Mesenchymal stem cell (in vitro differentiated cells and primary cell): Measurements from ENCODE around the gene ZACN.

Experiments
- DNase-seq: peaks from one replicate; pipeline ENCODE4 v3.0.0-alpha.2; 2013
- H2AFZ ChIP-seq: one replicate; pipeline ENCODE4 v1.6.1; 2013; ENCODE audit warnings: low read depth, mild to moderate bottlenecking, control low read depth, inconsistent platforms, low read length, moderate library complexity
- H2AK5ac ChIP-seq: 2 replicates; pipeline ENCODE4 v1.6.1; 2013; ENCODE audit warnings: low read length, moderate library complexity, mild to moderate bottlenecking, inconsistent platforms; ENCODE audit not compliant: severe bottlenecking
- H2BK120ac ChIP-seq: one replicate; pipeline ENCODE4 v1.6.1; 2013; ENCODE audit warnings: low read depth, mild to moderate bottlenecking, inconsistent platforms, low read length, moderate library complexity
- H2BK12ac ChIP-seq, 2 experiments: one replicate each; pipeline ENCODE4 v1.6.1; 2013; ENCODE audit warnings: inconsistent platforms in 2 of 2, low read length in 2 of 2, mild to moderate bottlenecking in 2 of 2, moderate library complexity in 2 of 2, control low read depth in 1 of 2
- H2BK15ac ChIP-seq: one replicate; pipeline ENCODE4 v1.6.1; 2013; ENCODE audit warnings: mild to moderate bottlenecking, low read depth, inconsistent platforms; ENCODE audit not compliant: poor library complexity, severe bottlenecking
- H2BK5ac ChIP-seq: 2 replicates; pipeline ENCODE4 v1.6.1; 2013; ENCODE audit warnings: low read depth, mild to moderate bottlenecking, low read length, control low read depth, inconsistent platforms; ENCODE audit not compliant: poor library complexity, severe bottlenecking
- H3K14ac ChIP-seq, 2 experiments: one replicate each; pipeline ENCODE4 v1.6.1; 2013; ENCODE audit warnings: inconsistent platforms in 2 of 2, low read length in 2 of 2, control low read depth in 1 of 2, mild to moderate bottlenecking in 1 of 2, moderate library complexity in 1 of 2
- H3K18ac ChIP-seq, 2 experiments: one replicate each; pipeline ENCODE4 v1.6.1; 2013; ENCODE audit warnings: inconsistent platforms in 2 of 2, low read length in 2 of 2, control low read depth in 1 of 2, low read depth in 1 of 2, mild to moderate bottlenecking in 1 of 2
- H3K23ac ChIP-seq, 2 experiments: one replicate each; pipeline ENCODE4 v1.6.1; 2013; ENCODE audit warnings: inconsistent platforms in 2 of 2, low read length in 2 of 2, mild to moderate bottlenecking in 2 of 2, moderate library complexity in 2 of 2, control low read depth in 1 of 2
- H3K27ac ChIP-seq: 2 replicates; pipeline ENCODE4 v1.5.1; 2013; ENCODE audit warnings: mild to moderate bottlenecking, moderate library complexity, low read length, control low read depth, inconsistent platforms; ENCODE audit not compliant: poor library complexity, severe bottlenecking
- H3K27me3 ChIP-seq, 2 experiments: 2 replicates each; pipeline versions ENCODE4 v1.6.1 to v1.7.0; 2013; ENCODE audit warnings: low read length in 2 of 2, mild to moderate bottlenecking in 2 of 2, moderate library complexity in 2 of 2, control low read depth in 1 of 2, inconsistent platforms in 1 of 2; ENCODE audit not compliant: control insufficient read depth in 1 of 2, insufficient read depth in 1 of 2
- H3K36me3 ChIP-seq, 2 experiments: 2 replicates each; pipeline versions ENCODE4 v1.6.1 to v1.7.0; 2013; ENCODE audit warnings: low read length in 2 of 2, control low read depth in 1 of 2, inconsistent platforms in 1 of 2, low read depth in 1 of 2, mild to moderate bottlenecking in 1 of 2; ENCODE audit not compliant: insufficient read depth in 2 of 2, control insufficient read depth in 1 of 2
- H3K4ac ChIP-seq, 2 experiments: one replicate each; pipeline ENCODE4 v1.6.1; 2013; ENCODE audit warnings: inconsistent platforms in 2 of 2, low read length in 2 of 2, mild to moderate bottlenecking in 2 of 2, moderate library complexity in 2 of 2, control low read depth in 1 of 2, low read depth in 1 of 2
- H3K4me1 ChIP-seq: 2 replicates; pipeline ENCODE4 v1.6.1; 2013; ENCODE audit warnings: low read depth, low read length, control low read depth; ENCODE audit not compliant: control insufficient read depth, insufficient read depth
- H3K4me2 ChIP-seq: 2 replicates; pipeline ENCODE4 v1.6.1; 2013; ENCODE audit warnings: low read length, mild to moderate bottlenecking, inconsistent platforms; ENCODE audit not compliant: poor library complexity, severe bottlenecking
- H3K4me3 ChIP-seq, 2 experiments: 2 replicates each; pipeline versions ENCODE4 v1.5.1 to v1.7.0; 2013; ENCODE audit warnings: low read length in 2 of 2, mild to moderate bottlenecking in 2 of 2, control low read depth in 1 of 2, low read depth in 1 of 2; ENCODE audit not compliant: insufficient read depth in 1 of 2
- H3K79me1 ChIP-seq: replicated peaks from 2 replicates; pipeline ENCODE4 v1.6.1; 2013; ENCODE audit warnings: mild to moderate bottlenecking, control low read depth, low read length, inconsistent platforms; ENCODE audit not compliant: poor library complexity, severe bottlenecking
- H3K9ac ChIP-seq: 2 replicates; pipeline ENCODE4 v1.7.0; 2013; ENCODE audit warnings: mild to moderate bottlenecking, low read length, moderate library complexity
- H3K9me3 ChIP-seq: 2 replicates; pipeline ENCODE4 v1.7.0; 2013; ENCODE audit warnings: mild to moderate bottlenecking, low read length; ENCODE audit not compliant: control insufficient read depth
- H4K8ac ChIP-seq: one replicate; pipeline ENCODE4 v1.6.1; 2013; ENCODE audit warnings: inconsistent platforms, mild to moderate bottlenecking, low read length, moderate library complexity
- H4K91ac ChIP-seq: one replicate; pipeline ENCODE4 v1.6.1; 2013; ENCODE audit warnings: mild to moderate bottlenecking, low read length, inconsistent platforms
- WGBS: methylation state at CpG from one replicate; pipeline ENCODE4 v1.1.7; 2013; ENCODE audit warnings: mixed read lengths; 5-methylcytosine and 5-hydroxymethylcytosine counted together

The ZACN gene

GRCh38 chr17:76075364-76076145, 3.4 kb upstream of the ZACN start:
- Histone ChIP-seq H2BK12ac (no peak overlapping the region), H3K36me3 (no peaks in the 10 kb centered on the region), H3K9ac (no peak overlapping the region), H3K4me1 (peaks cover 42% of the 10 kb centered on the region), H3K9me3 (no peaks in the 10 kb centered on the region), H3K4me2 (no peak overlapping the region), H3K27ac (no peak overlapping the region), H3K14ac (no peak overlapping the region), H4K8ac (no peak overlapping the region), H2BK5ac (no peak overlapping the region), H2AK5ac (no peak overlapping the region), H3K23ac (no peak overlapping the region), H3K18ac (no peak overlapping the region), H3K4ac (no peak overlapping the region), H3K4me3 (no peak overlapping the region), H2AFZ (no peak overlapping the region), H2BK120ac (no peak overlapping the region), H4K91ac (no peak overlapping the region), H2BK15ac (no peak overlapping the region), H3K79me1 (no peaks in the 10 kb centered on the region), H3K27me3 (peaks cover 66 to 72% of the 10 kb centered on the region in 2 experiments)
- peak; percentile 30 for DNase-seq
- 12% methylated on average over 46 of the region's 48 CpGs for WGBS

GRCh38 chr17:76076146-76076764, 2.7 kb upstream of the ZACN start:
- no peak overlapping the region for H2AK5ac ChIP-seq
- no peaks in the 10 kb centered on the region for H3K9me3 ChIP-seq
- no peak for DNase-seq
- H3K23ac ChIP-seq: no peak overlapping the region
- no peak overlapping the region for H3K4ac ChIP-seq
- no peak overlapping the region for H3K14ac ChIP-seq
- H3K79me1 ChIP-seq: no peaks in the 10 kb centered on the region
- H4K8ac ChIP-seq: no peak overlapping the region
- H3K4me2 ChIP-seq: no peak overlapping the region
- no peak overlapping the region for H2BK5ac ChIP-seq
- peaks cover 69 to 77% of the 10 kb centered on the region in 2 experiments for H3K27me3 ChIP-seq
- no peaks in the 10 kb centered on the region for H3K36me3 ChIP-seq
- no peak overlapping the region for H3K27ac ChIP-seq
- no peak overlapping the region for H2AFZ ChIP-seq
- peak overlapping the region in 1 of 2 experiments; percentile 26 for H3K4me3 ChIP-seq
- peaks cover 43% of the 10 kb centered on the region for H3K4me1 ChIP-seq
- no peak overlapping the region for H2BK12ac ChIP-seq
- no peak overlapping the region for H2BK15ac ChIP-seq
- WGBS: 8% methylated on average over 40 of the region's 41 CpGs
- no peak overlapping the region for H3K18ac ChIP-seq
- no peak overlapping the region for H3K9ac ChIP-seq
- no peak overlapping the region for H4K91ac ChIP-seq
- H2BK120ac ChIP-seq: no peak overlapping the region

GRCh38 chr17:76076765-76077583, 2.0 kb upstream of the ZACN start:
- H4K91ac ChIP-seq: no peak overlapping the region
- H3K36me3 ChIP-seq: peaks cover 0 to 7% of the 10 kb centered on the region in 2 experiments
- no peak overlapping the region for H3K14ac ChIP-seq
- H2BK5ac ChIP-seq: no peak overlapping the region
- H3K9ac ChIP-seq: no peak overlapping the region
- no peak overlapping the region for H3K23ac ChIP-seq
- peaks cover 47% of the 10 kb centered on the region for H3K4me1 ChIP-seq
- H3K27me3 ChIP-seq: peaks cover 69 to 77% of the 10 kb centered on the region in 2 experiments
- H3K18ac ChIP-seq: no peak overlapping the region
- WGBS: 12% methylated on average over 80 of the region's 82 CpGs
- no peak overlapping the region for H3K4ac ChIP-seq
- H3K4me2 ChIP-seq: no peak overlapping the region
- H2AK5ac ChIP-seq: no peak overlapping the region
- H3K27ac ChIP-seq: no peak overlapping the region
- no peaks in the 10 kb centered on the region for H3K9me3 ChIP-seq
- H3K4me3 ChIP-seq: peak overlapping the region in 1 of 2 experiments; percentile 26
- H2BK15ac ChIP-seq: no peak overlapping the region
- no peak overlapping the region for H2BK120ac ChIP-seq
- H4K8ac ChIP-seq: no peak overlapping the region
- no peaks in the 10 kb centered on the region for H3K79me1 ChIP-seq
- no peak for DNase-seq
- no peak overlapping the region for H2BK12ac ChIP-seq
- no peak overlapping the region for H2AFZ ChIP-seq
